GM23248 (cell line): ENCODE measurements around the gene FBN3.

ENCODE experiments used
- EZH2 ChIP-seq: fragments of 200-600 bp; sonication (generic); IDR thresholded peaks from 2 replicates; pipeline ENCODE4 v1.6.1; 2018; ENCODE audit warnings: antibody characterized with exemption, mild to moderate bottlenecking; ENCODE audit not compliant: insufficient read depth, poor library complexity, severe bottlenecking
- EZH2phosphoT487 ChIP-seq: fragments of 200-600 bp; sonication (generic); IDR thresholded peaks from 2 replicates; pipeline ENCODE4 v1.6.1; 2018; ENCODE audit warnings: antibody characterized with exemption, moderate library complexity, mild to moderate bottlenecking, low read depth; ENCODE audit not compliant: insufficient read depth

DNA sequence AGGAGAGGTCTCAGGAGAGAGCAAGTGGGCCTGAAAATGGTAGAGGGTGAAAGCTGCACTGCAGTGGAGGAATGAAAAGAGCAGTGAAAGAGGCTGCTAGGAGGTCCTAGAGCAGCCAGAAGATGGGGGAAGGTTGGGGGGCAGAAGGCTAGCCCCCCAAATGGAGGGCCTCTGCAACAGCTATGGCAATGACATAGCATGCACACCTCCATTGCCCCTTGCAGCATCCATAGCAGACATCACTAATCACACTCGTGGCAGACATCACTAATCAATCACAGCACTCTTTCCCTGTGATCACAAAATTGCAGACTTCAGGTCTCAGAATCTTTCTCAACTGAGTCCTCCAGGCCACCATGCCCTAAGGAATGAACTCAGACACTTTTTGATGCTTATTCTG lies 74.9 kb downstream of the FBN3 start:
- no peak for TF ChIP-seq EZH2phosphoT487
- no peak for TF ChIP-seq EZH2
